Lower leg skin (tissue), 3 donors: ENCODE results near the gene BEST4.

ENCODE experiments used
- POLR2A ChIP-seq, 2 donors: fragments of 450-650 bp; IDR thresholded peaks; one replicate each; pipeline ENCODE4 v1.6.1; 2016 to 2017; ENCODE audit warnings: antibody characterized with exemption in 2 of 2, mild to moderate bottlenecking in 1 of 2, moderate library complexity in 1 of 2
- TF ChIP-seq, protein P1 (sequence below), 3 donors: fragments of 450-650 bp; IDR thresholded peaks; one replicate each; pipeline ENCODE4 v1.5.1; 2016; ENCODE audit warnings: antibody characterized with exemption in 3 of 3, mild to moderate bottlenecking in 3 of 3, moderate library complexity in 2 of 3

DNA sequence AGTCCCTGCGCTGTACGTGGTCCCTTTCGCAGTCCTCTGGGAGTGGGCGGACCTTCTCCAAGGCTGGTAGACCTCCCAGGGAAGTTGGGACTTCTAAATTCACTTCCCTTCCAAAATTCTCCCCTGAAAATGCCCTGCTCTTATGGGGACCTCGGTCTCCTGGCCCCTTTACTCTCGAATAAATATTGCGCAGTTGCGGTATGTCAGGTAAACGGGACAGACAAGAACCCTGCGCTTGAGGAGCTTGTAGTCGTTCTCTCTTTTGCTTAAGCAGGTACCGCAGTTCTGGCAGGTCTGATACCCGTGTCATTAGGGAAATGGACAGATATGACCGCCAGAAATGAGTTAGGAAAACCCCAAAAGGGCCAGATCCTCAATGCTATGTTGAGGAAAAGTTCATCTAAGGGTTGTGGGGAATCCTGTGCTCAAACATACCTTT lies 47.8 kb downstream of the BEST4 start:
- TF ChIP-seq, protein P1, sequence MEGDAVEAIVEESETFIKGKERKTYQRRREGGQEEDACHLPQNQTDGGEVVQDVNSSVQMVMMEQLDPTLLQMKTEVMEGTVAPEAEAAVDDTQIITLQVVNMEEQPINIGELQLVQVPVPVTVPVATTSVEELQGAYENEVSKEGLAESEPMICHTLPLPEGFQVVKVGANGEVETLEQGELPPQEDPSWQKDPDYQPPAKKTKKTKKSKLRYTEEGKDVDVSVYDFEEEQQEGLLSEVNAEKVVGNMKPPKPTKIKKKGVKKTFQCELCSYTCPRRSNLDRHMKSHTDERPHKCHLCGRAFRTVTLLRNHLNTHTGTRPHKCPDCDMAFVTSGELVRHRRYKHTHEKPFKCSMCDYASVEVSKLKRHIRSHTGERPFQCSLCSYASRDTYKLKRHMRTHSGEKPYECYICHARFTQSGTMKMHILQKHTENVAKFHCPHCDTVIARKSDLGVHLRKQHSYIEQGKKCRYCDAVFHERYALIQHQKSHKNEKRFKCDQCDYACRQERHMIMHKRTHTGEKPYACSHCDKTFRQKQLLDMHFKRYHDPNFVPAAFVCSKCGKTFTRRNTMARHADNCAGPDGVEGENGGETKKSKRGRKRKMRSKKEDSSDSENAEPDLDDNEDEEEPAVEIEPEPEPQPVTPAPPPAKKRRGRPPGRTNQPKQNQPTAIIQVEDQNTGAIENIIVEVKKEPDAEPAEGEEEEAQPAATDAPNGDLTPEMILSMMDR (IDR thresholded peaks at IDR 0.05) = no peak
- TF ChIP-seq POLR2A (IDR thresholded peaks at IDR 0.05) = no peak
